HEK293T (cell line): ENCODE results near the gene CDIPT.

ENCODE experiments used
- CTCF ChIA-PET: fragments of 350-600 bp; formaldehyde crosslinking; extraction: SDS; loops from one replicate; lab custom pipeline; 2021; ENCODE audit warnings: antibody characterized with exemption, inconsistent platforms; lab: Yijun Ruan, JAX
- POLR2A ChIA-PET: fragments of 350-600 bp; formaldehyde crosslinking; extraction: SDS; loops from one replicate; lab custom pipeline; 2020; ENCODE audit warnings: antibody characterized with exemption, inconsistent platforms; lab: Yijun Ruan, JAX
- DNase-seq: peaks from one replicate; pipeline ENCODE4 v3.0.0; 2012; ENCODE audit warnings: mixed read lengths; ENCODE audit errors: extremely low spot score
- ARNT ChIP-seq: fragments of 450-650 bp; IDR thresholded peaks from 2 replicates; pipeline ENCODE4 v1.6.1; 2017; ENCODE audit warnings: mild to moderate bottlenecking
- BHLHE40 ChIP-seq: fragments of 450-650 bp; IDR thresholded peaks from 2 replicates; pipeline ENCODE4 v1.6.1; 2016; ENCODE audit warnings: mild to moderate bottlenecking, moderate library complexity, borderline replicate concordance
- CTBP1 ChIP-seq: fragments of 450-650 bp; IDR thresholded peaks from 2 replicates; pipeline ENCODE4 v1.6.1; 2016; ENCODE audit warnings: borderline replicate concordance
- ELF4 ChIP-seq: fragments of 450-650 bp; IDR thresholded peaks from 2 replicates; pipeline ENCODE4 v1.6.1; 2017; ENCODE audit warnings: antibody characterized with exemption
- FOXA1 ChIP-seq: fragments of 450-650 bp; IDR thresholded peaks from 2 replicates; pipeline ENCODE4 v1.6.1; 2016; ENCODE audit warnings: mild to moderate bottlenecking
- FOXK2 ChIP-seq: fragments of 450-650 bp; IDR thresholded peaks from 2 replicates; pipeline ENCODE4 v1.6.1; 2016; ENCODE audit warnings: mild to moderate bottlenecking
- FOXM1 ChIP-seq: fragments of 450-650 bp; IDR thresholded peaks from 2 replicates; pipeline ENCODE4 v1.6.1; 2017; ENCODE audit warnings: mild to moderate bottlenecking, borderline replicate concordance
- HDGF ChIP-seq: fragments of 450-650 bp; IDR thresholded peaks from 2 replicates; pipeline ENCODE4 v1.6.1; 2017; ENCODE audit warnings: antibody characterized with exemption, borderline replicate concordance
- L3MBTL2 ChIP-seq: fragments of 450-650 bp; conservative IDR thresholded peaks from 2 replicates; pipeline ENCODE4 v1.6.1; 2016; ENCODE audit warnings: mild to moderate bottlenecking
- LEF1 ChIP-seq: fragments of 450-650 bp; IDR thresholded peaks from 2 replicates; pipeline ENCODE4 v1.6.1; 2017; ENCODE audit warnings: mild to moderate bottlenecking, borderline replicate concordance
- NFRKB ChIP-seq: fragments of 450-650 bp; IDR thresholded peaks from 2 replicates; pipeline ENCODE4 v1.6.1; 2016; ENCODE audit warnings: mild to moderate bottlenecking, moderate library complexity
- SP1 ChIP-seq: fragments of 450-650 bp; IDR thresholded peaks from 2 replicates; pipeline ENCODE4 v1.6.1; 2017
- SUZ12 ChIP-seq: fragments of 450-650 bp; IDR thresholded peaks from 2 replicates; pipeline ENCODE4 v1.6.1; 2016; ENCODE audit warnings: mild to moderate bottlenecking
- TARDBP ChIP-seq: fragments of 450-650 bp; IDR thresholded peaks from 2 replicates; pipeline ENCODE4 v1.6.1; 2016
- ZNF384 ChIP-seq: fragments of 450-650 bp; IDR thresholded peaks from 2 replicates; pipeline ENCODE4 v1.6.1; 2016
- TF ChIP-seq, protein P1 (sequence below): fragments of 450-650 bp; IDR thresholded peaks from 2 replicates; pipeline ENCODE4 v1.6.1; 2016

CDIPT gene

DNA sequence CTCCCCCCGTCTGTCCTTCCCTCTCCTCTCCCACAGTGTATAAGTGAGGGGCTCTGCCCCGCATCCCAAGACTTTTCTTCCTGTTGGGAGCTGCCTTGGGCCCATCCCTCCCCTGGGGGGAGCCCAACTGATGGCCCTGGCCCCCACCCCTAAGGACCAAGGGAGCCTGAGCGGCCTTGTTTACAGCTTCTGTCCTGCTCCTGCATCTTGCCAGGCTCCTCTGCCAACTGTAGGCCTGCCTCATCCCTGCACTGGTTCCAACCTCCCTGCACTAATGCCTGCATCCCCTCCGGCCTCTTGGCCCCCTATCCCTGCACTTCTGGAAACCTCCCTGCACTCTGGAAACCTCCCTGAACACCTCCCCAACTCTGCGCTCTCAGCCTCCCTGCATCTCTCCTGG, 48.4 kb downstream of the CDIPT start:
- TF ChIP-seq FOXA1 (no peak), HDGF (no peak)
- DNase-seq = no peak
- ChIA-PET CTCF (no interaction called here), POLR2A (interaction anchor here (1.1 to 10.8 kb wide), 5 partner anchors 10 to 278 kb away, joined by 3 to 176 read pairs (median 8); partner anchors contain the start of genes KCTD13 and MAZ)

DNA sequence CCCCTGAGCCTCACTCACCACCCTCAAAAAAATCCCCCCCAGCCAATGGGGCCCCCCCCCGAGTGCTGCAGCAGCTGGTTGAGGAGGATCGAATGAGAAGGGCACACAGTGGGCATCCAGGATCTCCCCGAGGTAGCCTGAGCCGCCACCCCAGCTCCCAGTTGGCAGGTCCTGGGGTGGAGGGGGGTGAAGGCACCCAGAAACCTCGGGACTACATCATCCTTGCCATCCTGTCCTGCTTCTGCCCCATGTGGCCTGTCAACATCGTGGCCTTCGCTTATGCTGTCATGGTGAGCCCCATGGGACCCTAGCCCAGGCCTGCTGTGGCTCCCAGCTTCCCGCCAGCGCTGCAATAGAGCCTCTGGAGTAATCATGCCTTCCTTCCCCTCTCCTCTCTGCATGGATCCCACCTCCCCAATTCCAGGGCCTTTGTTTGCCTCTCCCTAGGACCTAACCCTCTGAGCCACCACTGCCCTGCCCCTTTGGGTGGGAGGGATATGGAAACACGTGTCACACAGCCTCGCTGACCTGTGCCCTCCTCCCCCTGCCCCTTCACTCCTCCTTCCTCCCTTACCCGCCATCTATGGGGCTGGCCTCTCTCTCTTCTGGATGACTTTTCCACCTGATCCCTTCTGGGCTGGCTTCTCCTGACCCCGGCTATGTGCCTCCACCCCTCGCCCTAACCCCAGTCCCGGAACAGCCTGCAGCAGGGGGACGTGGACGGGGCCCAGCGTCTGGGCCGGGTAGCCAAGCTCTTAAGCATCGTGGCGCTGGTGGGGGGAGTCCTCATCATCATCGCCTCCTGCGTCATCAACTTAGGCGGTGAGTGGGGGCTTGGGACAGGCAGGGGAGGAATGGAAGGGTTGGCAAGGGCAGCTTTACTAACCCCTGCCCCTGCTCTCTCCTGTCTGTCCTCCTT, 49.1 kb downstream of the CDIPT start:
- no peak for TF ChIP-seq ELF4
- TF ChIP-seq CTBP1 = no peak
- TF ChIP-seq, protein P1, sequence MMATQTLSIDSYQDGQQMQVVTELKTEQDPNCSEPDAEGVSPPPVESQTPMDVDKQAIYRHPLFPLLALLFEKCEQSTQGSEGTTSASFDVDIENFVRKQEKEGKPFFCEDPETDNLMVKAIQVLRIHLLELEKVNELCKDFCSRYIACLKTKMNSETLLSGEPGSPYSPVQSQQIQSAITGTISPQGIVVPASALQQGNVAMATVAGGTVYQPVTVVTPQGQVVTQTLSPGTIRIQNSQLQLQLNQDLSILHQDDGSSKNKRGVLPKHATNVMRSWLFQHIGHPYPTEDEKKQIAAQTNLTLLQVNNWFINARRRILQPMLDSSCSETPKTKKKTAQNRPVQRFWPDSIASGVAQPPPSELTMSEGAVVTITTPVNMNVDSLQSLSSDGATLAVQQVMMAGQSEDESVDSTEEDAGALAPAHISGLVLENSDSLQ = no peak
- TF ChIP-seq FOXA1 = no peak
- TF ChIP-seq TARDBP = no peak
- TF ChIP-seq SUZ12 = no peak
- TF ChIP-seq L3MBTL2 = no peak
- no peak for TF ChIP-seq HDGF
- no peak for TF ChIP-seq FOXK2
- TF ChIP-seq LEF1 = no peak
- TF ChIP-seq FOXM1 = no peak
- no peak for TF ChIP-seq NFRKB
- TF ChIP-seq SP1 = no peak
- TF ChIP-seq ARNT = no peak
- no peak for TF ChIP-seq ZNF384
- TF ChIP-seq BHLHE40 = no peak
- POLR2A ChIA-PET = interaction anchor here (1.1 to 10.8 kb wide), 4 partner anchors 9 to 279 kb away, joined by 3 to 176 read pairs (median 3); partner anchors contain the start of gene MAZ
- no peak for DNase-seq
- CTCF ChIA-PET = no interaction called here

DNA sequence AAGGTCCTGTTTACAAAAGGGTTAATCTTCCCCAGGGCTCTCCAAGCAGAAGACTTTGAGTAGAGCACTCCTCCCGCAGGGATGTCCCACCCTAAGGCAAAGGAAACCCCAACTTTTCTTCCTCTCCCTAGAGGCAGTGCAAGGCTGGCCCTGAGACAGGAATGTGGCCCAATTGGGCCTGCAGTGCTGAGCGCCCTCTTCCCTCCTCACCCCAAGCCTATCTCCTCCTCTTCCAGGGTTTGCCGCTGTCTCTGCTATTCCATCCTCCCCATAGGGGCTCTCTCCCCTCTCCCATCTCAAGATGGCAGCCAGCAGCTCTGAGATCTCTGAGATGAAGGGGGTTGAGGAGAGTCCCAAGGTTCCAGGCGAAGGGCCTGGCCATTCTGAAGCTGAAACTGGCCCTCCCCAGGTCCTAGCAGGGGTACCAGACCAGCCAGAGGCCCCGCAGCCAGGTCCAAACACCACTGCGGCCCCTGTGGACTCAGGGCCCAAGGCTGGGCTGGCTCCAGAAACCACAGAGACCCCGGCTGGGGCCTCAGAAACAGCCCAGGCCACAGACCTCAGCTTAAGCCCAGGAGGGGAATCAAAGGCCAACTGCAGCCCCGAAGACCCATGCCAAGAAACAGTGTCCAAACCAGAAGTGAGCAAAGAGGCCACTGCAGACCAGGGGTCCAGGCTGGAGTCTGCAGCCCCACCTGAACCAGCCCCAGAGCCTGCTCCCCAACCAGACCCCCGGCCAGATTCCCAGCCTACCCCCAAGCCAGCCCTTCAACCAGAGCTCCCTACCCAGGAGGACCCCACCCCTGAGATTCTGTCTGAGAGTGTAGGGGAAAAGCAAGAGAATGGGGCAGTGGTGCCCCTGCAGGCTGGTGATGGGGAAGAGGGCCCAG, 50.0 kb downstream of the CDIPT start:
- no peak for DNase-seq
- ChIA-PET POLR2A (interaction anchor here (0.8 to 10.8 kb wide), 5 partner anchors 9 to 279 kb away, joined by 3 to 176 read pairs (median 4); partner anchors contain the start of genes KIF22 and MAZ), CTCF (interaction anchor here (0.6 kb wide), 1 partner anchor 1136 kb away, joined by 3 read pairs; no protein-coding TSS in a partner anchor)
- TF ChIP-seq CTBP1 = no peak
- TF ChIP-seq HDGF = no peak
- no peak for TF ChIP-seq TARDBP
- no peak for TF ChIP-seq LEF1
- TF ChIP-seq FOXA1 = no peak
- no peak for TF ChIP-seq ARNT
- TF ChIP-seq, protein P1 = no peak
- no peak for TF ChIP-seq ELF4
- TF ChIP-seq BHLHE40 = no peak
- TF ChIP-seq FOXM1 = no peak

DNA sequence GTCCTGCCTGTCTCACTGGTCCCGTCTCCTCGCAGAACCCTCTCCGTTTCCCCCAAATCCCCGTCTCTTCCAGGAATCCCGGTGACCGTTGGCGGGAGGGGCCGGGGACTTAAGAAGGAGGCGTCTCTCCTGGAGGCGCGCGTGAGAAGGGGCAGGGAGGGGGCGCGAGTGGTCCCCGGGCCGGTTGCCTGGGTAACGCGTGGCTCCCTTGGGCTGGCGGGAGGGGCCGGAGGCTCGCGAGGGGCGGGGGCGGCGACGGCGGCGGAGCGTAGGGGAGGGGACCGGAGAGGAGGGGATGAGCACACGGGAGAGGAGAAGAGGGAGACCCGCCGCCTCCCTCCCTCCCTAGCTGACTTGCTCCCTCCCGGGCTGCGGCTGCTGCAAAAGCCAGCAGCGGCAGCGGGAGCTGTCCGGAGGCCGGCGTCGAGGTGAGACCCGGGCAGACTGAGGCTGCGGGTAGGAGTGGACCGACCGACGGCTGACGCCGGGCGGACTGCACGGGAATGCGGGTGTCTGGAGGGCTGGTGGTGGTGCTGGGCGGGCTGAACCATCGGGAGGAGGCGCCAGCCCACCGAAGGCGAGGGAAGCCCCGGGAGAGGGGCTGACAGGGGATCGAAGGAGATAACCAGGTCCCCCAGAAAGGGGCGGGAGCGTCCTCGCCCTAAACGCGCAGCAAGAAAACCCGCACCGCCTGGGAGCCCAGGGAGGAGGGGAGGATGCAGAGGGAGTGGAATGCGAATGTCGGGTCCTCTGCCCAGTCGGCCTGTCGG, 50.9 kb downstream of the CDIPT start, which contains the start of gene PRRT2:
Gene PRRT2, plus strand, starts transcription at position 298 of the 770 bp plus-strand sequence. CDS start 862 bp downstream, outside the sequence.
- TF ChIP-seq L3MBTL2 = no peak
- no peak for TF ChIP-seq ELF4
- TF ChIP-seq HDGF = no peak
- no peak for TF ChIP-seq FOXM1
- TF ChIP-seq FOXA1 = no peak
- TF ChIP-seq NFRKB = no peak
- TF ChIP-seq LEF1 = no peak
- TF ChIP-seq ARNT = no peak
- TF ChIP-seq, protein P1 = no peak
- no peak for TF ChIP-seq CTBP1
- no peak for TF ChIP-seq SUZ12
- no peak for TF ChIP-seq BHLHE40
- no peak for TF ChIP-seq ZNF384
- no peak for TF ChIP-seq TARDBP
- no peak for TF ChIP-seq SP1
- peak; percentile 53 for DNase-seq
- ChIA-PET POLR2A (interaction anchor here (0.8 to 10.8 kb wide), 8 partner anchors 8 to 241 kb away, joined by 3 to 176 read pairs (median 5); partner anchors contain the start of genes KIF22, MAZ and TAOK2), CTCF (interaction anchor here (0.8 to 1.4 kb wide), 4 partner anchors 37 to 1174 kb away, joined by 3 to 6 read pairs (median 4); no protein-coding TSS in a partner anchor)
